ENCODE measurements around the gene FHDC1.

GRCh38 chr4:152946446-152946845 lies 10.3 kb downstream of the FHDC1 start:
- TF ChIP-seq EZH2 (IDR thresholded peaks at IDR 0.05; ENCODE audit: insufficient read depth, low read length) (no peak), CTCF (IDR thresholded peaks at IDR 0.05; ENCODE audit: insufficient read depth, low read depth, low read length) (no peak)

All from astrocyte (in vitro differentiated cells and primary cell).